WTC11 (cell line): ENCODE results near the gene LRRK2.

Source experiments
- CTCF ChIP-seq: fragments of 200-600 bp; IDR thresholded peaks from 2 replicates; pipeline ENCODE4 v1.8.0; 2022; ENCODE audit warnings: antibody characterized with exemption
- KAT7 ChIP-seq: sonication (generic); formaldehyde crosslinking; IDR thresholded peaks from 2 replicates; pipeline ENCODE4 v1.8.1; 2023; ENCODE audit warnings: missing genetic modification reagents, mild to moderate bottlenecking, borderline replicate concordance
- NFE2L1 ChIP-seq: sonication (generic); formaldehyde crosslinking; IDR thresholded peaks from 2 replicates; pipeline ENCODE4 v1.8.1; 2023; ENCODE audit warnings: missing genetic modification reagents
- TF ChIP-seq, protein P1 (sequence below): sonication (generic); formaldehyde crosslinking; IDR thresholded peaks from 2 replicates; pipeline ENCODE4 v1.8.1; 2022; ENCODE audit warnings: low read depth, missing genetic modification reagents, borderline replicate concordance
- TF ChIP-seq, protein P2 (sequence below): sonication (generic); formaldehyde crosslinking; IDR thresholded peaks from 2 replicates; pipeline ENCODE4 v1.8.1; 2022; ENCODE audit warnings: mild to moderate bottlenecking, moderate library complexity, missing genetic modification reagents
- TF ChIP-seq, protein P3 (sequence below): sonication (generic); formaldehyde crosslinking; IDR thresholded peaks from 2 replicates; pipeline ENCODE4 v1.8.1; 2023; ENCODE audit warnings: mild to moderate bottlenecking, missing genetic modification reagents, moderate library complexity

DNA sequence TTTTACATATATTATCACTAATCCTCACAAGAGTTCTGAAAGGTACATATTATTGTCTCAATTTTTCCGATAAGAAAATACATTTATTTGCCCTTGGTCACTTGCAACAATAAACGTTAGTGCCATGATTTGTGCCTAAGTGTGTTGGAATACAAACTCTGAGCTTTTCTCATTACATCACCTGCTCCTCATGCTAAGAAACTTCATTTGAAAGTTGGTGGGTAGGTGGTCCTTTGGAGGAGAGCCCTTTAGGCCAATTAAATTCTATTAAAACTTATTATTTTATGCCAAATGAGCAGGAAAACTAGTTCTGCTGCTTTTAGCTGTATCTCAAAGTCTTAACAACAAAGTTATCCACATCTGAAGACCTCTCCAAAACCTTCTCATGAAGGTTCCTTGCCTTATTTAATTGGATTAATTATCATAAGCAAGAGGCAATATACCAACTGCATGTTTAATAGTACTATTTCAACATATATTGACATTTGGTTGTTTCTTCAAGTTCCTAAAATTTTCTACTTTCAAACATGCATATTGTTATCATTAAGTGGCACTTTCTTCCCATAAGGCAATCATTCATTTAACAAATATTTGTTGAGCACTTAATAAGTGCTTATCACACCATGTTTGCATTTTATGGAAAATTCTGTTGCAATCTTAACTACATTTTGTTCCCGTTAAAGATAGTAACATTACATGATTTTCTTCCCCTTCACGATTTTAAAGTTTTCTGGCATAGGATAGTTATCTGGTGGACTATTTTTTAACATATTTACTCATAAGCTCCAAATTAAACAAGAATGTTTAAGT lies 40.1 kb upstream of the LRRK2 start:
- no peak for TF ChIP-seq NFE2L1 (CRISPR knock-in tag)
- TF ChIP-seq, protein P1, sequence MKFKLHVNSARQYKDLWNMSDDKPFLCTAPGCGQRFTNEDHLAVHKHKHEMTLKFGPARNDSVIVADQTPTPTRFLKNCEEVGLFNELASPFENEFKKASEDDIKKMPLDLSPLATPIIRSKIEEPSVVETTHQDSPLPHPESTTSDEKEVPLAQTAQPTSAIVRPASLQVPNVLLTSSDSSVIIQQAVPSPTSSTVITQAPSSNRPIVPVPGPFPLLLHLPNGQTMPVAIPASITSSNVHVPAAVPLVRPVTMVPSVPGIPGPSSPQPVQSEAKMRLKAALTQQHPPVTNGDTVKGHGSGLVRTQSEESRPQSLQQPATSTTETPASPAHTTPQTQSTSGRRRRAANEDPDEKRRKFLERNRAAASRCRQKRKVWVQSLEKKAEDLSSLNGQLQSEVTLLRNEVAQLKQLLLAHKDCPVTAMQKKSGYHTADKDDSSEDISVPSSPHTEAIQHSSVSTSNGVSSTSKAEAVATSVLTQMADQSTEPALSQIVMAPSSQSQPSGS (CRISPR knock-in tag), result no peak
- no peak for TF ChIP-seq CTCF
- TF ChIP-seq KAT7 (CRISPR knock-in tag), result no peak
- TF ChIP-seq, protein P2, sequence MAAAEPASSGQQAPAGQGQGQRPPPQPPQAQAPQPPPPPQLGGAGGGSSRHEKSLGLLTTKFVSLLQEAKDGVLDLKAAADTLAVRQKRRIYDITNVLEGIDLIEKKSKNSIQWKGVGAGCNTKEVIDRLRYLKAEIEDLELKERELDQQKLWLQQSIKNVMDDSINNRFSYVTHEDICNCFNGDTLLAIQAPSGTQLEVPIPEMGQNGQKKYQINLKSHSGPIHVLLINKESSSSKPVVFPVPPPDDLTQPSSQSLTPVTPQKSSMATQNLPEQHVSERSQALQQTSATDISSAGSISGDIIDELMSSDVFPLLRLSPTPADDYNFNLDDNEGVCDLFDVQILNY (CRISPR knock-in tag), result no peak
- TF ChIP-seq, protein P3, sequence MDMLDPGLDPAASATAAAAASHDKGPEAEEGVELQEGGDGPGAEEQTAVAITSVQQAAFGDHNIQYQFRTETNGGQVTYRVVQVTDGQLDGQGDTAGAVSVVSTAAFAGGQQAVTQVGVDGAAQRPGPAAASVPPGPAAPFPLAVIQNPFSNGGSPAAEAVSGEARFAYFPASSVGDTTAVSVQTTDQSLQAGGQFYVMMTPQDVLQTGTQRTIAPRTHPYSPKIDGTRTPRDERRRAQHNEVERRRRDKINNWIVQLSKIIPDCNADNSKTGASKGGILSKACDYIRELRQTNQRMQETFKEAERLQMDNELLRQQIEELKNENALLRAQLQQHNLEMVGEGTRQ (CRISPR knock-in tag), result no peak
